HepG2 (cell line): ENCODE results near the gene ELOVL5. TPM values are rescaled to one million over a fixed set of nuclear protein-coding genes. Genes with fewer than 3 reads are reported as not detected.

Source experiments
- ATAC-seq: fragments of 200-7000 bp; cut with Tn5 transposase; 3 replicates; pipeline ENCODE4 v1.9.1; 2020; ENCODE audit warnings: mild to moderate bottlenecking, moderate library complexity
- BruUV-seq: library from RNA; stranded (reverse); fragments of 400-500 nt; replicated peaks from 2 replicates; lab custom pipeline; 2021; lab: Mats Ljungman, UMichigan
- CTCF ChIA-PET: fragments of 300-600 bp; formaldehyde crosslinking; extraction: SDS; loops from one replicate; lab custom pipeline; 2021; ENCODE audit warnings: low total read pairs, inconsistent platforms, low intra/inter-chr PET ratio; lab: Yijun Ruan, JAX
- POLR2A ChIA-PET: fragments of 350-600 bp; sonication (Branson Sonifier 250); formaldehyde crosslinking; loops from one replicate; lab custom pipeline; 2020; ENCODE audit warnings: antibody characterized with exemption, inconsistent platforms; lab: Yijun Ruan, JAX
- DNase-seq: peaks from one replicate; pipeline ENCODE4 v3.0.0-alpha.2; 2015; ENCODE audit warnings: low spot score
- FAIRE-seq: peaks from 3 replicates; lab custom pipeline; 2011; peaks lifted over from hg19 to GRCh38; lab: Jason Lieb, UNC
- H2AFZ ChIP-seq: one replicate; pipeline ENCODE4 v1.6.1; 2011; ENCODE audit warnings: low read length, inconsistent platforms
- H3K27ac ChIP-seq: fragments of 300-600 bp; 3 replicates; pipeline ENCODE4 v1.8.0; 2011; ENCODE audit warnings: mixed run types, mild to moderate bottlenecking, mixed read lengths, low read length, inconsistent platforms; ENCODE audit not compliant: insufficient read depth; ENCODE audit errors: extremely low read length
- H3K27me3 ChIP-seq, 2 experiments: fragments of 200-600 bp in 1 of 2; 2 replicates in 1 of 2; 3 replicates in 1 of 2; pipeline versions ENCODE4 v1.6.0 to v1.8.0; 2011; ENCODE audit warnings: low read length in 2 of 2, mild to moderate bottlenecking in 2 of 2, moderate library complexity in 2 of 2, inconsistent platforms in 1 of 2; ENCODE audit not compliant: insufficient read depth in 2 of 2, control insufficient read depth in 1 of 2
- H3K36me3 ChIP-seq, 2 experiments: fragments of 200-600 bp in 1 of 2; replicated peaks in 1 of 2; 2 replicates in 1 of 2; 3 replicates in 1 of 2; pipeline versions ENCODE4 v1.5.1 to v1.8.0; 2011; ENCODE audit warnings: low read length in 2 of 2, inconsistent platforms in 1 of 2; ENCODE audit not compliant: insufficient read depth in 2 of 2, control insufficient read depth in 1 of 2
- H3K4me1 ChIP-seq: 2 replicates; pipeline ENCODE4 v1.5.1; 2012; ENCODE audit warnings: low read length, inconsistent platforms; ENCODE audit not compliant: insufficient read depth
- H3K4me2 ChIP-seq: 2 replicates; pipeline ENCODE4 v1.6.0; 2011; ENCODE audit warnings: low read depth, low read length, inconsistent platforms
- H3K4me3 ChIP-seq, 3 experiments: fragments of 200-600 bp in 1 of 3; sonication (generic), shearing (Covaris generic) in 1 of 3; replicated peaks in 1 of 3; 2 replicates each; pipeline ENCODE4 v1.5.1; 2011 to 2016; ENCODE audit warnings: low read length in 3 of 3, inconsistent platforms in 2 of 3, low read depth in 2 of 3, mild to moderate bottlenecking in 2 of 3, control low read depth in 1 of 3, mixed read lengths in 1 of 3; ENCODE audit not compliant: insufficient read depth in 1 of 3
- H3K79me2 ChIP-seq: one replicate; pipeline ENCODE4 v1.6.1; 2011; ENCODE audit warnings: low read length, inconsistent platforms; ENCODE audit not compliant: insufficient read depth
- H3K9ac ChIP-seq: 2 replicates; pipeline ENCODE4 v1.6.0; 2011; ENCODE audit warnings: mild to moderate bottlenecking, low read depth, low read length, inconsistent platforms; ENCODE audit not compliant: insufficient read depth
- H3K9me3 ChIP-seq: 2 replicates; pipeline ENCODE4 v1.5.1; 2012; ENCODE audit warnings: mild to moderate bottlenecking, low read length
- H4K20me1 ChIP-seq: 2 replicates; pipeline ENCODE4 v1.6.0; 2011; ENCODE audit warnings: inconsistent platforms, mild to moderate bottlenecking, low read length, moderate library complexity; ENCODE audit not compliant: insufficient read depth
- CEBPB ChIP-seq: IDR thresholded peaks from 2 replicates; pipeline ENCODE4 v1.6.1; 2011; ENCODE audit warnings: low read depth, low read length, improper control_type of control experiment, borderline replicate concordance
- DDIT3 ChIP-seq: sonication (generic); formaldehyde crosslinking; IDR thresholded peaks from 2 replicates; pipeline ENCODE4 v1.4.0; 2020; ENCODE audit warnings: mild to moderate bottlenecking, missing genetic modification reagents
- ETV5 ChIP-seq: IDR thresholded peaks from 2 replicates; pipeline ENCODE4 v1.6.1; 2018; ENCODE audit warnings: missing biosample characterization, missing genetic modification reagents, inconsistent platforms, borderline replicate concordance
- RNF2 ChIP-seq: fragments of 450-650 bp; conservative IDR thresholded peaks from 2 replicates; pipeline ENCODE4 v1.6.1; 2016; ENCODE audit warnings: low read depth
- SETDB1 ChIP-seq: sonication (generic); formaldehyde crosslinking; IDR thresholded peaks from 2 replicates; pipeline ENCODE4 v1.5.1; 2020; ENCODE audit warnings: missing genetic modification reagents, mild to moderate bottlenecking, borderline replicate concordance
- ZNF121 ChIP-seq: sonication (generic); formaldehyde crosslinking; IDR thresholded peaks from 2 replicates; pipeline ENCODE4 v1.5.0; 2020; ENCODE audit warnings: mild to moderate bottlenecking, missing genetic modification reagents
- WGBS: methylation state at CpG from one replicate; pipeline ENCODE4 v1.1.6; 2017; ENCODE audit warnings: low lambda C conversion rate; 5-methylcytosine and 5-hydroxymethylcytosine counted together
- in situ Hi-C: cut with HindIII; loops from 2 replicates; pipeline ENCODE4 v1.10.0; 2017; ENCODE audit warnings: low pct_unique_long_range_greater_than_20kb; ENCODE audit not compliant: extremely low pct_ligation_motif_present
- intact Hi-C: fragments of 100-400 bp; cut with micrococcal nuclease; formaldehyde crosslinking; loops from one replicate; pipeline ENCODE4 v1.10.0; 2022; ENCODE audit not compliant: unreplicated experiment
- polyA plus RNA-seq, 8 experiments: library from polyadenylated mRNA; depleted of rRNA in 3 of 8; stranded (reverse) in 7 of 8; unstranded in 1 of 8; fragments of >200 nt; fragmentation: Illumina TruSeq in 4 of 8; extraction: Trizol in 4 of 8; gene quantifications; 2 replicates each; pipeline versions ENCODE4 v1.2.1 to v1.2.3, GENCODE V29; 2011 to 2016; ENCODE audit warnings: low read depth in 4 of 8, missing spikeins in 1 of 8, mixed read lengths in 1 of 8; ENCODE audit not compliant: insufficient read depth in 1 of 8
- total RNA-seq, 5 experiments: library from RNA; depleted of rRNA; stranded (reverse); fragments of >200 nt; fragmentation: Illumina TruSeq; extraction: Trizol; gene quantifications; 2 replicates each; pipeline ENCODE4 v1.2.3, GENCODE V29; 2016; ENCODE audit warnings: low read depth in 1 of 5
- TF ChIP-seq, protein P1 (sequence below): sonication (generic); formaldehyde crosslinking; IDR thresholded peaks from 2 replicates; pipeline ENCODE4 v1.5.0; 2020; ENCODE audit warnings: missing genetic modification reagents, mild to moderate bottlenecking, borderline replicate concordance
- TF ChIP-seq, protein P2 (sequence below): sonication (generic); formaldehyde crosslinking; IDR thresholded peaks from 2 replicates; pipeline ENCODE4 v1.8.0; 2022; ENCODE audit warnings: missing genetic modification reagents, mild to moderate bottlenecking, moderate library complexity, borderline replicate concordance
- TF ChIP-seq, protein P3 (sequence below): sonication (generic); formaldehyde crosslinking; IDR thresholded peaks from 2 replicates; pipeline ENCODE4 v1.5.0; 2020; ENCODE audit warnings: mild to moderate bottlenecking, missing genetic modification reagents

The ELOVL5 gene
- total and polyA plus RNA-seq, 2 of the 13 experiments (the other 11 are each of a cell fraction or from before 2014, with no cell fraction given), result 50.1 to 72.4 TPM

DNA sequence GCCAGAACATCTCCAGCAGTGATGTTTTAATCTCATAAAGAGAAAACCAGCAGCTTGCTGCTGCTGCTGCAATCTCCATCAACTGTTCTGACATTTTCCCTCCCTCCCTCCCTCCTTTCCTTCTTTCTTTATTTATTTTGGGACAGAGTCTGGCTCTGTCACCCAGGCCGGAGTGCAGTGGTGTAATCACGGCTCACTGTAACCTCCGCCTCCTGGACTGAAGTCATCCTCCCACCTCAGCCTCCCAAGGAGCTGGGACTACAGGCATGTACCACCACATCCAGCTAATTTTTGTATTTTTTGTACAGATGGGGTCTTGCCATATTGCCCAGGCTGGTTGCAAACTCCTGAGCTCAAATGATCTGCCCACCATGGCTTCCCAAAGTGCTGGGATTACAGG is 5.7 kb downstream of the ELOVL5 start:
- Histone ChIP-seq H3K4me2 (no peak overlapping the region), H3K9me3 (no peaks in the 10 kb centered on the region), H3K27me3 (no peaks in the 10 kb centered on the region; a peak in 1 of 5 replicates), H3K4me1 (peaks cover 11% of the 10 kb centered on the region), H3K9ac (no peak overlapping the region), H4K20me1 (peaks cover 22% of the 10 kb centered on the region; the same call in 1 of the 2 replicates), H3K27ac (no peak overlapping the region), H3K36me3 (no peaks in the 10 kb centered on the region), H2AFZ (no peak overlapping the region), H3K79me2 (peaks cover 85% of the 10 kb centered on the region)
- in situ Hi-C loops (no loop called here), intact Hi-C loops (no loop called here)
- no TSS peak for BruUV-seq
- no peak for ATAC-seq
- WGBS, result 80% methylated on average over 3 of the region's 3 CpGs
- CTCF ChIA-PET, result no interaction called here
- no peak for TF ChIP-seq DDIT3 (CRISPR knock-in tag)
- no peak for TF ChIP-seq ETV5 (CRISPR knock-in tag)
- TF ChIP-seq ZNF121 (CRISPR knock-in tag), result 0 out of 2 replicates have a peak, but pooled peaks have one; percentile 34
- TF ChIP-seq SETDB1 (CRISPR knock-in tag), result no peak
- TF ChIP-seq, protein P1, sequence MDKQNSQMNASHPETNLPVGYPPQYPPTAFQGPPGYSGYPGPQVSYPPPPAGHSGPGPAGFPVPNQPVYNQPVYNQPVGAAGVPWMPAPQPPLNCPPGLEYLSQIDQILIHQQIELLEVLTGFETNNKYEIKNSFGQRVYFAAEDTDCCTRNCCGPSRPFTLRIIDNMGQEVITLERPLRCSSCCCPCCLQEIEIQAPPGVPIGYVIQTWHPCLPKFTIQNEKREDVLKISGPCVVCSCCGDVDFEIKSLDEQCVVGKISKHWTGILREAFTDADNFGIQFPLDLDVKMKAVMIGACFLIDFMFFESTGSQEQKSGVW, result no peak
- TF ChIP-seq RNF2, result no peak
- TF ChIP-seq, protein P2, sequence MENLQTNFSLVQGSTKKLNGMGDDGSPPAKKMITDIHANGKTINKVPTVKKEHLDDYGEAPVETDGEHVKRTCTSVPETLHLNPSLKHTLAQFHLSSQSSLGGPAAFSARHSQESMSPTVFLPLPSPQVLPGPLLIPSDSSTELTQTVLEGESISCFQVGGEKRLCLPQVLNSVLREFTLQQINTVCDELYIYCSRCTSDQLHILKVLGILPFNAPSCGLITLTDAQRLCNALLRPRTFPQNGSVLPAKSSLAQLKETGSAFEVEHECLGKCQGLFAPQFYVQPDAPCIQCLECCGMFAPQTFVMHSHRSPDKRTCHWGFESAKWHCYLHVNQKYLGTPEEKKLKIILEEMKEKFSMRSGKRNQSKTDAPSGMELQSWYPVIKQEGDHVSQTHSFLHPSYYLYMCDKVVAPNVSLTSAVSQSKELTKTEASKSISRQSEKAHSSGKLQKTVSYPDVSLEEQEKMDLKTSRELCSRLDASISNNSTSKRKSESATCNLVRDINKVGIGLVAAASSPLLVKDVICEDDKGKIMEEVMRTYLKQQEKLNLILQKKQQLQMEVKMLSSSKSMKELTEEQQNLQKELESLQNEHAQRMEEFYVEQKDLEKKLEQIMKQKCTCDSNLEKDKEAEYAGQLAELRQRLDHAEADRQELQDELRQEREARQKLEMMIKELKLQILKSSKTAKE (CRISPR knock-in tag), result no peak
- no peak for TF ChIP-seq CEBPB
- TF ChIP-seq, protein P3, sequence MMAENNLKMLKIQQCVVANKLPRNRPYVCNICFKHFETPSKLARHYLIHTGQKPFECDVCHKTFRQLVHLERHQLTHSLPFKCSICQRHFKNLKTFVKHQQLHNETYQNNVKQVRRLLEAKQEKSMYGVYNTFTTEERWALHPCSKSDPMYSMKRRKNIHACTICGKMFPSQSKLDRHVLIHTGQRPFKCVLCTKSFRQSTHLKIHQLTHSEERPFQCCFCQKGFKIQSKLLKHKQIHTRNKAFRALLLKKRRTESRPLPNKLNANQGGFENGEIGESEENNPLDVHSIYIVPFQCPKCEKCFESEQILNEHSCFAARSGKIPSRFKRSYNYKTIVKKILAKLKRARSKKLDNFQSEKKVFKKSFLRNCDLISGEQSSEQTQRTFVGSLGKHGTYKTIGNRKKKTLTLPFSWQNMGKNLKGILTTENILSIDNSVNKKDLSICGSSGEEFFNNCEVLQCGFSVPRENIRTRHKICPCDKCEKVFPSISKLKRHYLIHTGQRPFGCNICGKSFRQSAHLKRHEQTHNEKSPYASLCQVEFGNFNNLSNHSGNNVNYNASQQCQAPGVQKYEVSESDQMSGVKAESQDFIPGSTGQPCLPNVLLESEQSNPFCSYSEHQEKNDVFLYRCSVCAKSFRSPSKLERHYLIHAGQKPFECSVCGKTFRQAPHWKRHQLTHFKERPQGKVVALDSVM (CRISPR knock-in tag), result peak; percentile 83
- TF ChIP-seq, all 625 proteins: peak for 2
- no peak overlapping the region for H3K4me3 ChIP-seq
- FAIRE-seq (no peak), DNase-seq (no peak)
- POLR2A ChIA-PET, result no interaction called here
